Stimulated activated CD4-positive, alpha-beta T cell treated with anti-CD3 and anti-CD28 coated beads, Interleukin-15, amount 100 ng/mL, for 1 hour (primary cell): ENCODE results near the gene CASKIN2.
A peak's percentile ranks its signal among the peaks of the same experiment; 100 is the strongest.
"Not testable (repeated sequence)": the region's sequence is repeated elsewhere in the genome, so short reads cannot be mapped to it uniquely, and the experiment has no call there.

Experiments
- DNase-seq, 2 donors: peaks; one replicate each; pipeline ENCODE4 v3.0.0-alpha.2; 2020; ENCODE audit warnings: low read depth in 1 of 2, low spot score in 1 of 2

CASKIN2 gene

GRCh38 chr17:75523647-75524046 lies 8.3 kb upstream of the CASKIN2 start:
- DNase-seq, result no peak

DNA sequence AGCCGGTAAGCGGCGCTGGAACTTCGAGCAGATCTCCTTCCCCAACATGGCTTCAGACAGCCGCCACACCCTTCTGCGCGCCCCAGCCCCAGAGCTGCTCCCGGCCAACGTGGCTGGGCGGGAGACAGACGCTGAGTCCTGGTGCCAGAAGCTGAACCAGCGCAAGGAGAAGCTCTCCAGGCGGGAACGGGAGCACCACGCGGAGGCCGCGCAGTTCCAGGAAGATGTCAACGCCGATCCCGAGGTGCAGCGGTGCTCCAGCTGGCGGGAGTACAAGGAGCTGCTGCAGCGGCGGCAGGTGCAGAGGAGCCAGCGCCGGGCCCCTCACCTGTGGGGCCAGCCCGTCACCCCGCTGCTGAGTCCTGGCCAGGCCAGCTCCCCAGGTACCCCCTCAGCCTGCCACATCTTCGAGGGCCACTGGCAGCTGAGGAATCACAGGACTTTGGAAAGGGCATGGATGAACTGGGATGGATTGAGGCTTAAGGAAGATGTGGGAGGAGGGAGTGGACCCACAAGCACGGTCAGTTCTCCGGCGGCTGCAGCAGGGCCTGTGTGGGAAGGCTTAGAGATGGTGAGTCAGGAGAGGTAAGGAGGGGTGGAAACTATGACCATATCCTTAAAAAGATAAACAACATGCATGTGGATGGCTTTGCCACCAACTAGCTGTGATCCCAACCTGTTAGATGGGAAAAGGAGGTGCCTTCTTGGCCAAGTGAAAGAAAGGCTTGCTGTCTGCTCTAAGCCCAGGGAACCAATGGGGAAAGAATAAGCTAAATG lies 6.8 kb upstream of the CASKIN2 start:
- DNase-seq, result no peak

DNA sequence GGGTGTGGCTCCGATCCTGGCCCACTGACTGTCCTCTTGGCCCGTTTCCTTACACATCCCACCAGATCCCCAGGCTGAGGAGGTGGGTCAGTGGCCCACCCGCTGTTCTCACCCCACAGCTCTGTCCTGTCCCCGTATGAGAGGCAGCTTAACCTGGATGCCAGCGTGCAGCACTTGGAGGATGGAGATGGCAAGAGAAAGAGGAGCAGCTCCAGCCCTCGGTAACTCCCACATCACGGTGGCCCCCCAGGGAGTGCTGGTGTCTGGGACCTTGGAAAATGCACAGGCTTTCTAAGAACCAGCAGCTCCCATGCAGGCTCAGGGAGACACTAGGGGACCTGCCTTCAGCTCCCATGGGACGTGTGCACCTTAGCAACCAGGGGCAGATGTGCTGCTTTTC lies 6.0 kb upstream of the CASKIN2 start:
- DNase-seq, result no peak

- not testable (repeated sequence) for DNase-seq
Observed at GRCh38 chr17:75520413-75520812, 5.1 kb upstream of the CASKIN2 start.

DNA sequence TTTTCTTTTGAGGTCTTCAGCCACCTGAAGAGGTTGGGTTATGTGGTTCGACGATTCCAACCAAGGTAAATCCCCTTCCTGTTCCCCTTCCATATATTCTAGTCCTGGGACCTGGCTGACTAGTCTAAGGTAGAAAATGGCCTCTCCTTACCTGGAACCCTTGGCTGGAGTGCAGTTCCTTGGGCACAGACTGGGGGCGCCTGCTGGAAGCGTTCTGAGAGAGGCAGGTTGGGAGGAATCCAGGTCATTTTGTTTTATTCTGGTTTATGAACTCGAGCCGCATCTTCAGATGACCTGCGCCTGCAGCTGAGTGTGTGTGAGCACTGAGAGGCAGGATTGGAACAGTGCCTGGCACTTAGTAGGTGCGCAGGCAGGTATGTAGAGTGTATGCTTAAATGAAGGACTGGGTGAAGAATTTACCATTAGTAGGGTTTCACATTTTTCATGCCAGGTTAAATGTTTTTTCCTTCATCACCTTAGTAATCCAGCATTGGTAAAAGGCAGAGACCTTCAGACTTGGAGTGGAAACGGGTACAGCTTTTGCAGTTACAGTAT lies 3.7 kb upstream of the CASKIN2 start:
- no peak for DNase-seq

DNA sequence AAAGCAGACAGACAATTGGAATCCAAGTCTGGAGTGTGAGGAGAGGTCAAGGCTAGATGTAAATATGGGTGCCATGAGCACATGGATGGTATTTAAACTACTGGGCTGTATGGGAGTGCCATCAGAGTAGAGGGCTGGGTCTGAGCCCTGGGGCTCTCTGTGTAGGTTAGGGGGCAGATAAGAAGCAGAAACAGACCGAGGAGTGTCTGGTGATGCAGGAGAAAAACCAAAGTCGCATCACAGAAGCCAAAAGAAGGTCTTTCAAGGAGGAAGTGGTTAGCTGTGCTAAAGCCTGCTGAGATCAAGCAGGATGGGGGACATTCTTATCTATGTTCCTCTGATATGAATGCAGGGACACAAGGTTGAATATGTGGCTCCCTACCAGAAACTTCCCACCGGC lies 2.9 kb upstream of the CASKIN2 start:
- no peak for DNase-seq

GRCh38 chr17:75517297-75517865 lies 2.0 kb upstream of the CASKIN2 start:
- DNase-seq, result no peak

- DNase-seq, result peak in 1 of 2 donors; percentile 26
Observed at GRCh38 chr17:75516619-75517296, 1.4 kb upstream of the CASKIN2 start.

DNA sequence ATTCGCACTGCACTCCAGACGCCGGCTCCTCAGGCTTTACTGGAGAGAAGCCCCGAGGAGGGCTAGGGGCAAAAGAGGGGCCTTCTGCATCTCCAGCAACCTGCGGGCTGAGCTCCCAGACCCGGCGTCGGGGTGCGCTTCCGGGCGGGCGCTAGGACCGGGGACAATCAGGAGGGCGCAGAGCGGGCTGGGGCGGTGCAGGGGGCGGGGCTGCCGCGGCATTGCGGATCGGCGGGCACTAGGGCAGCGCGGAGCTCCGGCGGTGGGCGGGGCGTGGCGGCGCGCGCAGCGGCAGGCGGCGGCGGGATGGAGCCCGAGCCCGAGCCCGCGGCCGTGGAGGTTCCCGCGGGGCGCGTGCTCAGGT lies 900 bp upstream of the CASKIN2 start, which contains the start of gene TSEN54:
TSEN54 (plus strand) TSS at position 274 of the 364 bp plus-strand sequence; CDS start at position 307, 33 bp downstream.
- peak; percentile 90 to 97 for DNase-seq

DNA sequence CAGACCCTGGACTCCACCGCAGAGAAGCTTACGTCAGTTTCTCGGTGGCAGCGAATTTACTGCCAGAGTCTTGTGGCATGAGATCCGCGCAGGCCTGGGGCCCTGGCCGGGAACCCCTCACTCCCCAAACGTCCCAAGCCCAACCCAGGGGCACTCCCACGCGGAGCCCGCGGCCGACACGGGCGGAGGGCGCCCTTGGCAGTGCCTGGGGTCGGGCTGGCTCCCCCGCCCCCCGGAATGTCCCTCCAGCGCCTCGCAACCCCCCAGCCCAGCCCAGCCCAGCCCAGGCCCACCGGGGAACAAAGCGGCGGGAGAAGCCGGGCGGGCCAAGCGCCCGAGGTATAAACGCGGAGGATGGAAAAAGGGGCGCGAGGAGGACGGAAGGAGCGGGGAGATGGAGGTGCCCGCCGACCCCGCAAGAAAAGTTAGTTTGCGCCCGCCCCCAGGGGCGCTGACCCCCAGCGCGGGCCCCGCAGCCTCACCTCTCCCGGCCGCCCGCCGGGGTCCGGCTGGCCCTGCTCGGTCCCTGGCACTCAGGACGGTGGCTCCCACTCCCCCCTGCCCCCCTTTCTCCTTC lies 330 bp downstream of the CASKIN2 start:
- DNase-seq, result no peak

DNA sequence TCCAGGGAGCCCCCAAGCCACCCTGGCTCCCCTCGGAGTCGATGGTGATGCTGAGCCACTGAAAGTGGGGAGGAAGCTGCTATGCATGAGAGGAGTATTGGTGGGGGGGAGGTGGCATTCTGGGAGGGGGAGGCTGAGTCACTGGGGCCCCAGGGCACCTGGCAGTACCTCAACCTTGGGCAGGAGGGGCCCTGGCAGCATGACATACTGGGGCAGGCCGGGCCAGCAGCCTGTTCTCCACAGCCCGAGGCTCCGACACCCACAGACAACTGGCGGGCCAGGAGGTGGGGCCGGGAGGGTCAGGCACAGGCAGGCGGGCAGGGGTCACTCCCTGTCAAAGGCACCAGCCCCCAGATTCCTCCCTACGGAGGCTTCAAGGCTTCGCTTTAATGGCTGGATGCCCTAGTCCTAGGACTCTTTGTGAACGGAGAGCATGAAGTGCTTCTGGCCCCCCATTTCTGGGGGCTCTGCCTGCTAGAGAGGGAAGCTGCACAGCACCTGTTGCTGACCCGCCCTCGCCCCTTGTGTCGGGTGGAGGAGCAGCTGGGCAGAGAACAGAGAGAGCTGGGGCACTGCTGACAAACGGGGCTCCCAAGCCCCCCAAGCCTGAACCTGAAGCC lies 928 bp downstream of the CASKIN2 start:
- DNase-seq, result no peak

- no peak for DNase-seq
Observed at GRCh38 chr17:75513641-75514000, 1.7 kb downstream of the CASKIN2 start.

DNA sequence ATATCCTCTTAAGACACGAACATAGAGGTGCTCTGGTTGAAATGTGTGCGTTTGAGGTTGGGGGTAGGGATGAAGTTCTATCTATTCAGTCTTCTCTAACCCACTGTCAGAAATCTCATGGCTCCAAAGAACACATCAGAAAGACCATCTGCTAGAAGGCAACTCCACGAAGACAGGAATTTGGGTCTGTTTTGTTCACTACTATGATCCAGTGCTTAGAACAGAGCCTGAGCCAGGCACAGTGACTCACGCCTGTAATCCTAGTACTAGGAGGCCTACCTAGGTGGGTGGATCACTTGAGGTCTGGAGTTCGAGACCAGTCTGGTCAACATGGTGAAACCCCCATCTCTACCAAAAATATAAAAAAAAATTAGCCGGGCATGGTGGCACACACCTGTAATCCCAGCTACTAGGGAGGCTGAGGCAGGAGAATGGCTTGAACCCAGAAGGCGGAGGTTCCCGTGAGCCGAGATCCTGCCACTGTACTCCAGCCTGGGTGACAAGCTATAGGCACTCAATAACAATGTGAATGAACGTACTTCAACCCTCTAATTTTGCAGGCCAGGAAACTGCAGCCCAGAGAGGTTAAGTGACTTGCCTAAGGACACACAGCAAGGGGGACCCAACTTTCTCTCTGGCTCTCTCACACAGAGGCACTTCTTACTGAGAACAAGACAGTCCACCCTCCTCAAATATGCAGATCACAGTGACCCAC lies 2.3 kb downstream of the CASKIN2 start:
- DNase-seq, result no peak

DNA sequence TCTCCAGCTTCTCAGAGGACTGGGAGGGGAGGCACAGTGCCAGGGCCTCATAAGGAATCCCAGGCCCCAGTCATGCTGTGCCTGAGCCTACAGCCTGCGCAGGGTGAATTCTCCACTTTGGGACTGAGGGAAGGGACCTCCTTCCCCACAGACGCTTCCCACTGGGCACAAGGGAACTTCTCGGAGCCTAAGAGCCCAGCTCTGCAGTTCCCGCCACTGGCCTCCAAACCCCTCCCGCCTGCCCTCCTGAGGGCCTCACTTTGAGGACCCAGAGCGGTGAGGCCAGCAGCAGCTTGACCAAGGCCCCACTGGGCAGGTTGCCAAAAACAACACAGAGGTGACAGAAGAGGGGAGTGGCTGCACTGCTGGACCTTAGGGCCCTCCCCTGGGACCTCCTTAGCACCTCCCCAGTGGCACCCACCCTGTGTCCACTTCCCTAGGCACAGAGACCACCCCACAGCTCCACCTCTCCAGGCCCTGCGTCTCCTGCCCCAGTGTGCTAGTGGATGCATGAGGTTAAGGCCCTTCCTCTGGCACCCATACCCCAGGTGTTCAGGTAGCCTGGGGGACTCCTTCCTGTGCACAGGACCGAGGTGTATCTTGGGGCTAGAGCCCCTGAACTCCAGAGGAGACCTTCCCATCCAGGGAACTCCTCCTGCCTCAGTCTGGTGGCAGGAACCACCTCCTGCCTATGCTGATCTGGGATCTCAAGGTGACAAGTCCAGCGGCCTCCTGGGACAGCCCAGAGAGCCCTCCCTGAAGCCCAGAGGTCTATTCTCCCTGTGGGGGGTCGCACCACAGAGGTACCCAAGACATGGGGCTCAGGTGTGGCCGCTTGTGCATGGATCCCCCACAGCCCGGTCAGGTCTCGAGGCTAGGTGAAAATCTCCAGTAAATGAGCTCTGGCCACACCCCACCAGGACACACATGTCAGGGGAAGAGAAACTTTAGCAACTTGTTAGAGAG lies 3.4 kb downstream of the CASKIN2 start:
- DNase-seq, result no peak

- DNase-seq, result no peak
Observed at GRCh38 chr17:75511270-75511609, 4.1 kb downstream of the CASKIN2 start.

DNA sequence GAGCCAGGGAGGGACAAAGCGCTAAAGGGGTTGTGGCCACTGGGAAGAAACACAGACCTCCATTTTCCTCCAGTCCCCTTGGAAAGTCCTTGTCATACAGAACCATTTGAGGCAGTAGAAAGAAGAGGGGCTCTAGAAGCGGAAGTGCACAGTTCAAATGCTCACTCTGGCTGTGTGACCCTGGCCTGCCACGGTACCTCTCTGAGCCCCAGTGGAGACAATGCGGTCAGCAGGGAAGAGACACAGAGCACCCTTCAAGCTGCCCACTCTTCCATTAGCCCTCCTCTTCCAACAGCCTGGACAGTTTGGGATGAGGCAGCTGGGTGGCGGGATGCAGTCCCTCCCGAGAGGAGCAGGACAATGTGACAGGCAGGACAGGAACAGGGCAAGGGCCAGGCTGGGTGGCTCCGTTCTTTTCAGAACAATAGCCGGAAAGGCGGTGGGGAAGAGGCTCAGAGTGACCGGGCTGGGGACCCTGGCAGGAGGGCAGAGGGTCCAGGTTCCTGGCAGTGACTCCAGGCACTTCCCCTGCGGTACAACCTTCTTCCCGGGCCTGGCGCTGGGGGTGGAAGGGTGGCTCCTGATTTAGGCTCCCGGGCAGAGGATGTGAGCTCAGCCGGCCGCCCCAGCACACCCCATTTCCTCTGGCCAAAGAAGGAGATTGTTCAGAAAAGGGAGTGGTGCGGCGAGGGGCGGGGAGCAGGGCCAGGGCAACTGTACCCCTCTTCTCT lies 5.6 kb downstream of the CASKIN2 start:
- no peak for DNase-seq

DNA sequence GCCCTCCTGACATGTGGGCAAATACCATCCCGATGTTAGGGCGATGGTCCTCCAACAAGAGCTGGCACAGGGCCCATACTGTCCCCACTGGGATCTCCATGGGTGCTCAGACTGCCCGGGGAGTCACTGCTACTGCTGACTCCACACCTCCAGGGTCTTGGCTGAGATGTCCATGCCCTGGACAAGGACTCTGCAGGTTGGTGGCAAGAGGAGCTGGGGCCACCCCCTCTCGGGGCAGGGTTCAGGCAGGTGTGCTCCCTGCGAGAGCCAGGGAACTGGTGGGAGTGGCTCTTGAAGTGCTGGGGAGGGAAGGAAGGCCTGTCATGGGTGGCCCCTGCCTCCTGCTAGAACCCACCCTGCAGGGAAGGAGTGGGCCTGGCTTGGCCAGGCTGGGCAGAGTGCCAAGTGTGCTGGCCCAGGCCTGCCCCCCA lies 6.4 kb downstream of the CASKIN2 start:
- no peak for DNase-seq

- no peak for DNase-seq
Observed at GRCh38 chr17:75507733-75508719, 7.3 kb downstream of the CASKIN2 start.
